22Rv1 (cell line): ENCODE results near the gene GPRC5A.

ENCODE experiments used
- CTCF ChIP-seq: fragments of 450-650 bp; IDR thresholded peaks from 2 replicates; pipeline ENCODE4 v1.5.1; 2017; ENCODE audit warnings: mild to moderate bottlenecking
- ZFX ChIP-seq: fragments of 450-650 bp; IDR thresholded peaks from 2 replicates; pipeline ENCODE4 v1.6.1; 2017; ENCODE audit warnings: antibody characterized with exemption, borderline replicate concordance

- no peak for TF ChIP-seq CTCF
- TF ChIP-seq ZFX = no peak
Measured at GRCh38 chr12:12897302-12897701, 5.9 kb downstream of the GPRC5A start.
